ENCODE measurements around the gene PRKN. TPM values are rescaled to one million over a fixed set of nuclear protein-coding genes. Genes with fewer than 3 reads are reported as not detected.

Gene PRKN
- total RNA-seq, 1 experiment from 2014 or later = not detected

DNA sequence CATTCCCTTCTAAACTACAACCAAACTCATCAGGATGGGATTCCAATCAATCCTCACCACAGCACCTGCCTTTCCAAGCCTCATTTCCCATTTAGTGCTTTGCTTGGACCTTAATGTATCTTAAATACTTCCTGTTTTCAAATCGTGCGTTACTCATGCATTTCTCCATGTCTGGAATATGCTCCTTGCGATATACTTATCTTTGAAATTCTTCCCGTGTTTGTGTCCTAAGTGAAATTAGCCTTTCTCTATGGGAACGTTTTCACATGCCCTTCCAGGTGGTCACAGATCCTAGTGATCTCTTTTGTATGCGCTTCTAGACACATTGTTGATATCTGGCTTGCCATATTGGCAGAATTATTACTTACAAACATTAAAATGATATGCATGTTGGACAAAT lies 833.1 kb downstream of the PRKN start:
- Histone ChIP-seq H3K36me3 (ENCODE audit: low read depth) (no peaks in the 10 kb centered on the region), H3K9me3 (ENCODE audit: insufficient read depth, low read depth) (no peaks in the 10 kb centered on the region), H3K4me1 (replicated peaks; ENCODE audit: insufficient read depth) (no peaks in the 10 kb centered on the region), H3K27ac (no peak overlapping the region), H3K4me2 (no peak overlapping the region), H4K20me1 (ENCODE audit: insufficient read depth) (no peaks in the 10 kb centered on the region), H3K79me2 (ENCODE audit: low read depth) (no peaks in the 10 kb centered on the region), H2AFZ (no peak overlapping the region), H3K9me2 (ENCODE audit: insufficient read depth) (no peaks in the 10 kb centered on the region), H3F3A (ENCODE audit: insufficient read depth, low read depth) (no peaks in the 10 kb centered on the region), H3K4me3 (no peak overlapping the region), H3K27me3 (ENCODE audit: insufficient read depth, low read depth) (peaks cover 65% of the 10 kb centered on the region)
- CTCF ChIA-PET = no interaction called here
- POLR2A ChIA-PET (ENCODE audit: unreplicated experiment) = no interaction called here
- no peak for DNase-seq
- BruUV-seq (replicated peaks) = no TSS peak
- no peak for TF ChIP-seq EZH2 (IDR thresholded peaks at IDR 0.05; ENCODE audit: low read depth)
- TF ChIP-seq, protein P1, sequence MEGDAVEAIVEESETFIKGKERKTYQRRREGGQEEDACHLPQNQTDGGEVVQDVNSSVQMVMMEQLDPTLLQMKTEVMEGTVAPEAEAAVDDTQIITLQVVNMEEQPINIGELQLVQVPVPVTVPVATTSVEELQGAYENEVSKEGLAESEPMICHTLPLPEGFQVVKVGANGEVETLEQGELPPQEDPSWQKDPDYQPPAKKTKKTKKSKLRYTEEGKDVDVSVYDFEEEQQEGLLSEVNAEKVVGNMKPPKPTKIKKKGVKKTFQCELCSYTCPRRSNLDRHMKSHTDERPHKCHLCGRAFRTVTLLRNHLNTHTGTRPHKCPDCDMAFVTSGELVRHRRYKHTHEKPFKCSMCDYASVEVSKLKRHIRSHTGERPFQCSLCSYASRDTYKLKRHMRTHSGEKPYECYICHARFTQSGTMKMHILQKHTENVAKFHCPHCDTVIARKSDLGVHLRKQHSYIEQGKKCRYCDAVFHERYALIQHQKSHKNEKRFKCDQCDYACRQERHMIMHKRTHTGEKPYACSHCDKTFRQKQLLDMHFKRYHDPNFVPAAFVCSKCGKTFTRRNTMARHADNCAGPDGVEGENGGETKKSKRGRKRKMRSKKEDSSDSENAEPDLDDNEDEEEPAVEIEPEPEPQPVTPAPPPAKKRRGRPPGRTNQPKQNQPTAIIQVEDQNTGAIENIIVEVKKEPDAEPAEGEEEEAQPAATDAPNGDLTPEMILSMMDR (conservative IDR thresholded peaks at IDR 0.05) = no peak
- intact Hi-C loops (cut with micrococcal nuclease; ENCODE audit: unreplicated experiment) = no loop called here

DNA sequence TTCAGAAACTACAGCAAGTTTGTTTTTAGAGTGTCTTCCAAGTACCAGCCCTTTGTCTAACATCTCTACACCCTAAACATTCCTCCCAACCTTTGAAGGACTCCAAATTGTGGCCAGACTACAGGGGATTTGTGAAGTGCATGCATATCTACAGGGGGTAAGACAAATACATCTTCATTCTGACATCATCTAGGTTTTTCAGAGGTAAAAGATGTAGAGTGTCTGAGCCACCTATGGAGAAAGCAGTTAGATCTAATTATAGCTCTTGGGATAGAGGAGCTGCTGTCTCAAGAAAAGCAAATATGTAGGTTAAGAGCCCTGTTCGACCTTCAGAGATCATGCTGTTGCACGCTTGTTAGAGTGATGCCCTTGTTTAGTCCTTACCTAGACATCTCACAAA lies 836.0 kb downstream of the PRKN start:
- Histone ChIP-seq H3K36me3 (ENCODE audit: low read depth) (no peaks in the 10 kb centered on the region), H3K4me2 (no peak overlapping the region), H3K4me3 (no peak overlapping the region), H3K27ac (no peak overlapping the region), H4K20me1 (ENCODE audit: insufficient read depth) (no peaks in the 10 kb centered on the region), H3F3A (ENCODE audit: insufficient read depth, low read depth) (no peaks in the 10 kb centered on the region), H3K9me2 (ENCODE audit: insufficient read depth) (no peaks in the 10 kb centered on the region), H3K9me3 (ENCODE audit: insufficient read depth, low read depth) (no peaks in the 10 kb centered on the region), H2AFZ (no peak overlapping the region), H3K27me3 (ENCODE audit: insufficient read depth, low read depth) (peaks cover 55% of the 10 kb centered on the region), H3K4me1 (replicated peaks; ENCODE audit: insufficient read depth) (no peaks in the 10 kb centered on the region), H3K79me2 (ENCODE audit: low read depth) (no peaks in the 10 kb centered on the region)
- intact Hi-C loops (cut with micrococcal nuclease; ENCODE audit: unreplicated experiment) = no loop called here
- no peak for DNase-seq
- POLR2A ChIA-PET (ENCODE audit: unreplicated experiment) = no interaction called here
- CTCF ChIA-PET = no interaction called here
- TF ChIP-seq, protein P1 (conservative IDR thresholded peaks at IDR 0.05) = no peak
- TF ChIP-seq EZH2 (IDR thresholded peaks at IDR 0.05; ENCODE audit: low read depth) = no peak
- BruUV-seq (replicated peaks) = no TSS peak

DNA sequence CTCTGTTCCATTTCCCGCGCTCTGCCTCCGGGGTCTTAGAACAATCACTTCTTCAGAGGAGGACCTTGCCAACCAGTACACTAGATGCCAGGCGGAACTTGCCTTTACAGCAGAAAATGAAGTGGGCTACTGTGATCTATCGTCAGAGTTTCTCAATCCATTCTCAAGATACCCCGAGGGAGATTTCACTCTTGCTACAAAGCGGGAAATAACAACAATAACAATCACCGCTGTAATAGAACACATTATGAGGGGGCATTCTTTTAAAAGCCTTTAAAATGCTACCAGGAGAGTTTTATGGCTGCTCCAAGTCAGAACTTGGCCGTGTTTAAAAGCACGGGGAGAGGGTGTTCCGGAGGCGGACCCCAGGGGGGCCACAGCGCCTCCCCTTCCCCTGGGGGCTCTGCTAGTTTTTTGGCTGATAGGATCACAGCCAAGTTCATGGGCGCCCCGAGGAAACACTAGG lies 836.7 kb downstream of the PRKN start:
- CTCF ChIA-PET = no interaction called here
- Histone ChIP-seq H3K36me3 (ENCODE audit: low read depth) (no peaks in the 10 kb centered on the region), H3K9me2 (ENCODE audit: insufficient read depth) (no peaks in the 10 kb centered on the region), H3K4me2 (no peak overlapping the region), H3K4me3 (no peak overlapping the region), H3K79me2 (ENCODE audit: low read depth) (no peaks in the 10 kb centered on the region), H3K4me1 (replicated peaks; ENCODE audit: insufficient read depth) (no peaks in the 10 kb centered on the region), H3K27ac (no peak overlapping the region), H3K9me3 (ENCODE audit: insufficient read depth, low read depth) (no peaks in the 10 kb centered on the region), H2AFZ (no peak overlapping the region), H3K27me3 (ENCODE audit: insufficient read depth, low read depth) (peaks cover 49% of the 10 kb centered on the region), H4K20me1 (ENCODE audit: insufficient read depth) (no peaks in the 10 kb centered on the region), H3F3A (ENCODE audit: insufficient read depth, low read depth) (no peaks in the 10 kb centered on the region)
- intact Hi-C loops (cut with micrococcal nuclease; ENCODE audit: unreplicated experiment) = no loop called here
- TF ChIP-seq EZH2 (IDR thresholded peaks at IDR 0.05; ENCODE audit: low read depth) = no peak
- TF ChIP-seq, protein P1 (conservative IDR thresholded peaks at IDR 0.05) = no peak
- no TSS peak for BruUV-seq (replicated peaks)
- POLR2A ChIA-PET (ENCODE audit: unreplicated experiment) = no interaction called here
- DNase-seq = no peak
